GM12878 (cell line): ENCODE measurements around the gene FOXL3.

Experiments
- ATF2 ChIP-seq: IDR thresholded peaks from 2 replicates; pipeline ENCODE4 v1.6.1; 2012; ENCODE audit warnings: low read length, inconsistent platforms
- MEF2A ChIP-seq: IDR thresholded peaks from 2 replicates; pipeline ENCODE4 v1.6.1; 2011; ENCODE audit warnings: low read depth, mild to moderate bottlenecking, low read length, moderate library complexity; ENCODE audit not compliant: insufficient read depth
- RFX5 ChIP-seq: IDR thresholded peaks from 2 replicates; pipeline ENCODE4 v1.6.1; 2011; ENCODE audit warnings: low read depth, low read length, improper control_type of control experiment
- TAF1 ChIP-seq: IDR thresholded peaks from 2 replicates; pipeline ENCODE4 v1.6.1; 2011; ENCODE audit warnings: mild to moderate bottlenecking, low read depth, low read length, borderline replicate concordance
- ZBTB11 ChIP-seq: fragments of 450-650 bp; formaldehyde crosslinking; IDR thresholded peaks from 2 replicates; pipeline ENCODE4 v1.5.0; 2022; ENCODE audit warnings: mild to moderate bottlenecking, missing genetic modification characterization
- TF ChIP-seq, protein P1 (sequence below), 3 experiments: IDR thresholded peaks in 2 of 3; conservative IDR thresholded peaks in 1 of 3; 2 replicates each; pipeline ENCODE4 v1.5.1; 2011; ENCODE audit warnings: low read depth in 3 of 3, low read length in 3 of 3, mild to moderate bottlenecking in 3 of 3, control low read depth in 2 of 3, moderate library complexity in 2 of 3, inconsistent platforms in 1 of 3, mixed read lengths in 1 of 3; ENCODE audit not compliant: control insufficient read depth in 2 of 3, insufficient read depth in 1 of 3; ENCODE audit errors: extremely low read depth in 1 of 3

DNA sequence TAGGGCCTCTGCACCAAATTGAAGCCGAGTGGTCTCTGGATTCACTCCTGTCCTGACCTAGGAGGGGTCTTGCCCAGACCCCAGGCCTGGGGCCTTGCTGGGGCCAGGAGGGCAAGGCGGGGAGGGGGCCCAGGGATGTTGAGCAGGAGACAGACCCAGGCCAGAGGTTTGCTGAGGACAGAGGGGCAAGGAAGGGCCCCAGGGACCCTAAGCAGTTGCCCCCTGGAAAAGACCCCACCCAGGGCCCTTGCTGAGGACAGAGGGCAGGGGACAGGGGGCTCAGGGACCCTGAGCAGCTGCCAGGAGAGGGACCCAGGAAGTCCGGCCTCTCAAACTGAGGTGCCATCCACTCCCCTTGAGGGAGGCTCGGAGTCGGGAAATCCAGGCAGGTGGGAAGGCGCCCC, 32.7 kb downstream of the FOXL3 start:
- TF ChIP-seq, protein P1, sequence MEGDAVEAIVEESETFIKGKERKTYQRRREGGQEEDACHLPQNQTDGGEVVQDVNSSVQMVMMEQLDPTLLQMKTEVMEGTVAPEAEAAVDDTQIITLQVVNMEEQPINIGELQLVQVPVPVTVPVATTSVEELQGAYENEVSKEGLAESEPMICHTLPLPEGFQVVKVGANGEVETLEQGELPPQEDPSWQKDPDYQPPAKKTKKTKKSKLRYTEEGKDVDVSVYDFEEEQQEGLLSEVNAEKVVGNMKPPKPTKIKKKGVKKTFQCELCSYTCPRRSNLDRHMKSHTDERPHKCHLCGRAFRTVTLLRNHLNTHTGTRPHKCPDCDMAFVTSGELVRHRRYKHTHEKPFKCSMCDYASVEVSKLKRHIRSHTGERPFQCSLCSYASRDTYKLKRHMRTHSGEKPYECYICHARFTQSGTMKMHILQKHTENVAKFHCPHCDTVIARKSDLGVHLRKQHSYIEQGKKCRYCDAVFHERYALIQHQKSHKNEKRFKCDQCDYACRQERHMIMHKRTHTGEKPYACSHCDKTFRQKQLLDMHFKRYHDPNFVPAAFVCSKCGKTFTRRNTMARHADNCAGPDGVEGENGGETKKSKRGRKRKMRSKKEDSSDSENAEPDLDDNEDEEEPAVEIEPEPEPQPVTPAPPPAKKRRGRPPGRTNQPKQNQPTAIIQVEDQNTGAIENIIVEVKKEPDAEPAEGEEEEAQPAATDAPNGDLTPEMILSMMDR (IDR thresholded peaks at IDR 0.05 in 2 of 3, conservative IDR thresholded peaks at IDR 0.05 in 1 of 3; ENCODE audit: control insufficient read depth in 2 of 3, extremely low read depth in 1 of 3, insufficient read depth in 1 of 3, low read depth in 3 of 3, low read length in 3 of 3): no peak
- TF ChIP-seq ZBTB11 (CRISPR knock-in tag) (no peak), MEF2A (no peak), TAF1 (no peak), RFX5 (no peak), ATF2 (no peak)
